Uterus (tissue), 2 donors: Measurements from ENCODE around the gene SNAP47.

Source experiments
- CTCF ChIP-seq, 4 experiments: fragments of 200-600 bp in 2 of 4; fragments of 450-650 bp in 2 of 4; sonication (generic) in 2 of 4; IDR thresholded peaks; one replicate each; pipeline ENCODE4 v1.5.1; 2016 to 2019; ENCODE audit warnings: antibody characterized with exemption in 4 of 4, mild to moderate bottlenecking in 2 of 4, moderate library complexity in 1 of 4
- POLR2A ChIP-seq, 2 donors: fragments of 450-650 bp; IDR thresholded peaks; one replicate each; pipeline ENCODE4 v1.6.1; 2016; ENCODE audit warnings: antibody characterized with exemption in 2 of 2, mild to moderate bottlenecking in 1 of 2, moderate library complexity in 1 of 2

DNA sequence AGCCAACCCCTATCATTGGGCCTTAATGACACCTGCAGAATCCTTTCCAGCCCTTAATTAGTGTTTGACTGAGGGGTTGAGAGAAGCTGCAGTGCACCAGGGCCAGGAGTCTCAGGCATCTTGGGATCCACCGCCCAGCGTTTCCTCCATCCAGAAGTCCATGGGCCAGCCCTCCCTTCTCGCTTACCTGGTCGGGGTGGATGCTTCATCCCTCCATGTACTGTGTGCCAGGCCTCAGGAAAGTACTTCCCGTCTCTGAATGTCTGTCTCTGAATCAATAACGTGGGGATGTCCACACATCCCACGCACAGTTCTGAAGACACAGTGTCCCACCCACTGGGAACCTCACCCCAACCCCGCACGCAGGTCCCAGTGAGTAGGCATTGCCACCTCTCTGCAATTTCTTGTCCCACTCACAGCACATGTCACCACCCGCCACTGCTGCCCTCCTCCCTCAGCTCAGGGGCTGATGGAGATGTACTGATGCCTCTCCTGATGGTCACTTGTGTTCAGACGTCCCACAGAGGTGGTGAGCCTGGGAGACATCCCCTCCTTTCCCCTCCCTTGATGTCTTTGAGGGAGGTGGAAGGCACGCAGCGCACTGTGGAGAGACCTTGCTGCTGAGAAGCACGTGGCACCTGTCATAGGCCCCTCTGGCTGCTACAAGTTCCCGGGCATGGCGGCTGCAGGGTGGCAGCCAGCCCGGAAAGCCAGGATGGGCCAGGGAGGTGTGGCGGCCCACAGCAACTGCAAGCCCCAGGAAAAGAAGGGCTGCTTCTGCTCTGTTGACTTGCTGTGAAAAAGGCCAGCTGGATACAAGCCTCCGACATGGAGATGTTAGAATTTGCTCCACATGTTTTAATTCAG, 50.8 kb downstream of the SNAP47 start:
- TF ChIP-seq CTCF (IDR thresholded peaks at IDR 0.05) (no peak), POLR2A (IDR thresholded peaks at IDR 0.05) (no peak)
